ENCODE results near the gene GNA15. TPM values are rescaled to one million over a fixed set of nuclear protein-coding genes. Genes with fewer than 3 reads are reported as not detected.
"Not testable (repeated sequence)": the region's sequence is repeated elsewhere in the genome, so short reads cannot be mapped to it uniquely, and the experiment has no call there.

Gene GNA15
- polyA plus RNA-seq, 3 donors = 0.86 to 8.5 (median 6.9) TPM

- WGBS, 3 donors = 68 to 79% (median 77%) methylated on average over 13 of the region's 13 CpGs
- peak overlapping the region; percentile 1 for H3K27ac ChIP-seq (ENCODE audit: low read depth, low read length)
Measured at GRCh38 chr19:3183721-3184641, 48.1 kb downstream of the GNA15 start.

- H3K27ac ChIP-seq (ENCODE audit: low read depth, low read length) = no peak overlapping the region
- WGBS, 3 donors = 13 to 19% (median 14%) methylated on average over 14 of the region's 14 CpGs
Measured at GRCh38 chr19:3184847-3185460, 49.1 kb downstream of the GNA15 start.

GRCh38 chr19:3185461-3186159 lies 49.8 kb downstream of the GNA15 start, which contains the start of gene NCLN:
NCLN (plus strand) TSS chr19:3185930; CDS start chr19:3186031, 101 bp downstream.
- H3K27ac ChIP-seq (ENCODE audit: low read depth, low read length) = no peak within 1 kb of the TSS
- WGBS, 3 donors = 0% methylated on average over 51 to 69 of the region's 69 CpGs

GRCh38 chr19:3186160-3186688 lies 50.4 kb downstream of the GNA15 start:
- no peak overlapping the region for H3K27ac ChIP-seq (ENCODE audit: low read depth, low read length)

GRCh38 chr19:3186891-3187661 lies 51.2 kb downstream of the GNA15 start:
- 63 to 64% (median 63%) methylated on average over 23 of the region's 23 CpGs for WGBS, 3 donors

More at GRCh38 chr19:3186160-3186688, 50.4 kb downstream of the GNA15 start:
- 0% methylated on average over 29 to 38 of the region's 38 CpGs for WGBS, 3 donors

GRCh38 chr19:3187662-3188511 lies 52.1 kb downstream of the GNA15 start:
- H3K27ac ChIP-seq (ENCODE audit: low read depth, low read length) = no peak overlapping the region
- 81 to 89% (median 83%) methylated on average over 36 of the region's 36 CpGs for WGBS, 3 donors

More at GRCh38 chr19:3186891-3187661, 51.2 kb downstream of the GNA15 start:
- no peak overlapping the region for H3K27ac ChIP-seq (ENCODE audit: low read depth, low read length)

GRCh38 chr19:3188627-3189596 lies 53.1 kb downstream of the GNA15 start:
- 72 to 91% (median 77%) methylated on average over 35 of the region's 35 CpGs for WGBS, 3 donors
- no peak overlapping the region for H3K27ac ChIP-seq (ENCODE audit: low read depth, low read length)

GRCh38 chr19:3189702-3190469 lies 54.1 kb downstream of the GNA15 start:
- H3K27ac ChIP-seq (ENCODE audit: low read depth, low read length) = no peak overlapping the region
- WGBS, 3 donors = 51 to 92% (median 86%) methylated on average over 27 to 28 of the region's 28 CpGs

- H3K27ac ChIP-seq (ENCODE audit: low read depth, low read length) = no peak overlapping the region
- 87 to 93% (median 91%) methylated on average over 18 of the region's 18 CpGs for WGBS, 3 donors
Measured at GRCh38 chr19:3190470-3190770, 54.6 kb downstream of the GNA15 start.

GRCh38 chr19:3190921-3191805 lies 55.3 kb downstream of the GNA15 start:
- H3K27ac ChIP-seq (ENCODE audit: low read depth, low read length) = no peak overlapping the region
- 83 to 89% (median 84%) methylated on average over 46 of the region's 46 CpGs for WGBS, 3 donors

GRCh38 chr19:3191806-3192104 lies 55.9 kb downstream of the GNA15 start:
- not testable (repeated sequence) for H3K27ac ChIP-seq (ENCODE audit: low read depth, low read length)
- WGBS, 3 donors = 94 to 95% (median 94%) methylated on average over 12 of the region's 12 CpGs

- 93 to 96% (median 94%) methylated on average over 29 to 32 of the region's 32 CpGs for WGBS, 3 donors
- no peak overlapping the region for H3K27ac ChIP-seq (ENCODE audit: low read depth, low read length)
Measured at GRCh38 chr19:3192228-3192635, 56.4 kb downstream of the GNA15 start.

GRCh38 chr19:3192684-3193083 lies 56.9 kb downstream of the GNA15 start:
- H3K27ac ChIP-seq (ENCODE audit: low read depth, low read length) = no peak overlapping the region
- WGBS, 3 donors = 92 to 94% (median 93%) methylated on average over 14 of the region's 14 CpGs

- no peak overlapping the region for H3K27ac ChIP-seq (ENCODE audit: low read depth, low read length)
- WGBS, 3 donors = 76 to 90% (median 77%) methylated on average over 39 to 40 of the region's 40 CpGs
Measured at GRCh38 chr19:3193256-3194105, 57.6 kb downstream of the GNA15 start.

Measured in adipose tissue (tissue), 3 donors.